ENCODE measurements around the gene TENM4.

The TENM4 gene

DNA sequence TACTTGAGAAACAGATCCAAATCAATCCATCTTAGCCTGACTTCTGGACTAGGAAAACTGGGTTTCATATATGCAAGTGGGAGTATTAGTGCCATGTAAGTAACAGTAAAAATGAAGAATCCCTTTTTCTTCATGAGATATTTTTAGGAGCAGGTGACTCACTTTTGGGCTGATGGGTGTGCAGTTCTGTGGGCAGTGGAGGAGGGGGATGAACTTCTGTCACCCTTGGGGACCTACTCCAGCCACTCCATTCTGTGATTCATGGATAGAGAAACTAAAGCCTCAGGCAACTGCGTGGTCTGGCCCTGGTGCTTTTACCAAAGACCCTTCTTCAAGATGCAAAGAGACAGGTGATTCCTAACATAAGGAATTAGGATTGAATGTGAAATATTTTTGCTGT, 657.5 kb downstream of the TENM4 start:
- no peak overlapping the region for H3K9ac ChIP-seq (ENCODE audit: insufficient read length)
- no peaks in the 10 kb centered on the region for H3K9me3 ChIP-seq (ENCODE audit: low read depth, low read length)
- H3K27ac ChIP-seq, result no peak overlapping the region
- no peak overlapping the region for H3K4me3 ChIP-seq
- TF ChIP-seq POLR2AphosphoS5 (IDR thresholded peaks at IDR 0.05; ENCODE audit: borderline replicate concordance, low read depth, low read length) (no peak), FOXP2 (optimal IDR thresholded peaks at IDR 0.05; ENCODE audit: control extremely low read depth, extremely low read length, insufficient read depth) (no peak), EZH2 (IDR thresholded peaks at IDR 0.05) (no peak)
- H3K36me3 ChIP-seq (ENCODE audit: insufficient read depth, low read length), result no peaks in the 10 kb centered on the region
- DNase-seq (ENCODE audit: low read depth, low spot score), result no peak

DNA sequence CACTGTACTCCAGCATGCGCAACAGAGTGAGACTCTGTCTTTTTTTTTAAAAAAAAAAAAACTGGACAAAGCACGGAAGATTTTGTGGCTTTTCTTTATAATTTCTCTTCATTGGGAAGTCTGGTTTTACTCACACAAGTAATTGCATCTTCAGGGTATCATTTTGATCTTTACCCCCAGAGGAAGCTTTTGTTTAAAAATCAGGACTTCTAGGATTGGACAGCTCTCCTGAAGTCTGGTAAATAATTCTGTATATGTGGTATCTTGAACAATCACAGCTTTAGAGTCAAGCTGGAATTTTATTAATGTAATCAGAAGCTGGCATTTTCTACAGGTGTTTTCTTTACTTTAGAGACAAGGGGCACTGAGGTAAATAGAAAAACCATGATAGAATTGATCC, 658.1 kb downstream of the TENM4 start:
- Histone ChIP-seq H3K9me3 (ENCODE audit: low read depth, low read length) (no peaks in the 10 kb centered on the region), H3K4me3 (no peak overlapping the region), H3K9ac (ENCODE audit: insufficient read length) (no peak overlapping the region), H3K36me3 (ENCODE audit: insufficient read depth, low read length) (no peaks in the 10 kb centered on the region), H3K27ac (no peak overlapping the region)
- TF ChIP-seq POLR2AphosphoS5 (IDR thresholded peaks at IDR 0.05; ENCODE audit: borderline replicate concordance, low read depth, low read length) (no peak), EZH2 (IDR thresholded peaks at IDR 0.05) (no peak), FOXP2 (optimal IDR thresholded peaks at IDR 0.05; ENCODE audit: control extremely low read depth, extremely low read length, insufficient read depth) (no peak)
- no peak for DNase-seq (ENCODE audit: low read depth, low spot score)

DNA sequence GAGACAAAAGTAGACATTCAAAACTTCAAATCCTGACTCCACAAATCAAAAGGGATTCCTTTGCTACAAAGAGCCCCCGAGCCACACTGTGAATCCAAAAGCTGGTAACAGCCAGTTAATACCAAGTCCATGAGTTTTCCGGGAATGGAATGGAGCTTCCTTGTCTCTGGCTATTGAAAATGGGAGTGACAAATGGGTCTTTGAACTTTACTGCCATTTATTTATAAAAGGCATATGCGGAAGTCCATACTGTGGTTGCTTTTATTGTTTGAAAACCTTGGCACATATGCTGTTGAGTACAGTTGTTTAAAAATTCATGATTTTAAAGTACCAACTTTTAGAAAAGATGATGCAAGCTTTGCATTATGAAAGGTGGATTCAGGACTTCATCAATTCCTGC, 659.9 kb downstream of the TENM4 start:
- TF ChIP-seq EZH2 (IDR thresholded peaks at IDR 0.05) (no peak), POLR2AphosphoS5 (IDR thresholded peaks at IDR 0.05; ENCODE audit: borderline replicate concordance, low read depth, low read length) (no peak), FOXP2 (optimal IDR thresholded peaks at IDR 0.05; ENCODE audit: control extremely low read depth, extremely low read length, insufficient read depth) (no peak)
- no peaks in the 10 kb centered on the region for H3K9me3 ChIP-seq (ENCODE audit: low read depth, low read length)
- H3K27ac ChIP-seq, result no peak overlapping the region
- no peak overlapping the region for H3K4me3 ChIP-seq
- H3K36me3 ChIP-seq (ENCODE audit: insufficient read depth, low read length), result no peaks in the 10 kb centered on the region
- no peak for DNase-seq (ENCODE audit: low read depth, low spot score)
- no peak overlapping the region for H3K9ac ChIP-seq (ENCODE audit: insufficient read length)

DNA sequence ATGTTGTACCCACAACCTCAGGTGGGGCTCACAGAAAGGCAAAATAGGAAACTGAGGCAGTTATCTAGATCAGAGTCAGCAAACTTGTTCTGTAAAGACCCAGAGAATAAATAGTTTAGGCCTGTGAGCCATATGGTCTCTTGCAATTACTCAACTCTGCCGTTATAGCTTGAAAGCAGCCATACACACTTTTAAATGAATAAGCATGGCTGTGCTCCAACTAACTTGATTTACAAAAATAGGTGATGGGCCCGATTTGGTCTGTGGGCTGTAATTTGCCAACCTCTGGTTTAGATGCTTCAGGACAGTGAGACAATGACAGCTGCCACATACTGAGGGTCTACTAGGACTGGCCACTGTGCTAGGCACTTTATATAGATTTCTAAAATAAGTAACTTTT, 667.3 kb downstream of the TENM4 start:
- no peaks in the 10 kb centered on the region for H3K9me3 ChIP-seq (ENCODE audit: low read depth, low read length)
- no peak overlapping the region for H3K27ac ChIP-seq
- no peak for DNase-seq (ENCODE audit: low read depth, low spot score)
- no peak overlapping the region for H3K4me3 ChIP-seq
- no peaks in the 10 kb centered on the region for H3K36me3 ChIP-seq (ENCODE audit: insufficient read depth, low read length)
- TF ChIP-seq EZH2 (IDR thresholded peaks at IDR 0.05) (no peak), POLR2AphosphoS5 (IDR thresholded peaks at IDR 0.05; ENCODE audit: borderline replicate concordance, low read depth, low read length) (no peak), FOXP2 (optimal IDR thresholded peaks at IDR 0.05; ENCODE audit: control extremely low read depth, extremely low read length, insufficient read depth) (no peak)
- no peak overlapping the region for H3K9ac ChIP-seq (ENCODE audit: insufficient read length)

DNA sequence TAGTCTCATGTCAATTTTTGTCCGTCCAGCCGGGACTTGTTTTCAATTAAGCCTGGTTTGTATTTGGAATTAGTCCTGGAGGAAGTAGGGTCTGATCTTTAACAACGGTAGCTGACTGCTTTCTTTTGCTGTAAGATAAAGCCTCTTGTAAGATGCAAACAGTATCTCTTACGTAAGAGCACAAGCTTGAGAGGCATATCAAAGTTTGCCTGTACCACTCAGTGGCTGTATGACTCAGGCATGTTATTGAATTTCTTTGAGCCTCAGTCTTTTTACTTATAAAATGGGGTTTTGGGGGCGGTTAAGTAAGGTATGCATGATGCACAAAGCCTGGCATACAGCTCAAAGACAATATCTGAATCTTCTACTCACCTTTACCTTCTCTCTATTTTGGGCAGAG, 667.8 kb downstream of the TENM4 start:
- H3K9me3 ChIP-seq (ENCODE audit: low read depth, low read length), result no peaks in the 10 kb centered on the region
- no peak overlapping the region for H3K9ac ChIP-seq (ENCODE audit: insufficient read length)
- TF ChIP-seq EZH2 (IDR thresholded peaks at IDR 0.05) (no peak), POLR2AphosphoS5 (IDR thresholded peaks at IDR 0.05; ENCODE audit: borderline replicate concordance, low read depth, low read length) (no peak), FOXP2 (optimal IDR thresholded peaks at IDR 0.05; ENCODE audit: control extremely low read depth, extremely low read length, insufficient read depth) (no peak)
- H3K36me3 ChIP-seq (ENCODE audit: insufficient read depth, low read length), result no peaks in the 10 kb centered on the region
- no peak for DNase-seq (ENCODE audit: low read depth, low spot score)
- no peak overlapping the region for H3K27ac ChIP-seq
- H3K4me3 ChIP-seq, result no peak overlapping the region

DNA sequence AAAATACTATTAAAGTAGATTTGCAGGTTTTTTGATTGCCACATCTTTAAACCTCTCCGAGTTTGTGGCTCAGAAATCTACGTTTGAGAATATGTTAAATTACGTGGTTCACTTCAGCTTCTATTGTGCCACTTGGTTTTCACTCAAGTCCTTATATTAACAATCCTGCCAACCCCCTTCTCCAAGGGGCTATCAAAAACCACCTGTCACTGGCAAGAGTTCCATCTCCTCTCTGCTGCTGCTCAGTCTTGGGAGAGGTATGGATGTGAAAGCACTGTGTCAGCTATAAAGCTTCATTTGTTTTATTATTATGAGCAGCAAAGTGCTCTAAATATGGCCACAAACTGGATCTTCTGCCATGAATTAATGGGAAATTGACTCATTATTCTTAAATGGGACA, 668.6 kb downstream of the TENM4 start:
- H3K27ac ChIP-seq, result no peak overlapping the region
- no peak overlapping the region for H3K4me3 ChIP-seq
- TF ChIP-seq FOXP2 (optimal IDR thresholded peaks at IDR 0.05; ENCODE audit: control extremely low read depth, extremely low read length, insufficient read depth) (no peak), EZH2 (IDR thresholded peaks at IDR 0.05) (no peak), POLR2AphosphoS5 (IDR thresholded peaks at IDR 0.05; ENCODE audit: borderline replicate concordance, low read depth, low read length) (no peak)
- no peaks in the 10 kb centered on the region for H3K9me3 ChIP-seq (ENCODE audit: low read depth, low read length)
- no peak overlapping the region for H3K9ac ChIP-seq (ENCODE audit: insufficient read length)
- DNase-seq (ENCODE audit: low read depth, low spot score), result no peak
- H3K36me3 ChIP-seq (ENCODE audit: insufficient read depth, low read length), result no peaks in the 10 kb centered on the region

DNA sequence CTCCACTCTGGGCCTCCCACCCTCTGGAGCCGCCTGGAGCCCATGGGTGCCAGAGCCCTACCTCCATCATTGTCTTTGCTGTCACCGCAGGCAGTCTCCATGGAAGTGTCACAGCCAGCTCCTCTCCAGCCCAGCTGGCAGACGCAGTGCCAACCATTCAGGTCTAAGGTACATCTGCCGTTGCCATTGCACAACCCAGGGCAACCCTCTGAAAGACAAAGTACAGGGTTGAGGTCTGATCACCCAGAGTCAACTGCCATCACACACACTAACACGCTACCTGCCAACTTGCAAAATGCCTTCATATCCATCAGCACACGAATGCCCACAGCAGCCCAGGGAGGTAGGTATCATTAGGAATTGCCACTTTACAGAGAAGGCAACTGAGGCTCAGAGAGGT, 669.9 kb downstream of the TENM4 start:
- no peak for TF ChIP-seq FOXP2 (optimal IDR thresholded peaks at IDR 0.05; ENCODE audit: control extremely low read depth, extremely low read length, insufficient read depth)
- Histone ChIP-seq H3K9me3 (ENCODE audit: low read depth, low read length) (no peaks in the 10 kb centered on the region), H3K9ac (ENCODE audit: insufficient read length) (no peak overlapping the region), H3K36me3 (ENCODE audit: insufficient read depth, low read length) (no peaks in the 10 kb centered on the region), H3K4me3 (no peak overlapping the region), H3K27ac (no peak overlapping the region)
- no peak for DNase-seq (ENCODE audit: low read depth, low spot score)

DNA sequence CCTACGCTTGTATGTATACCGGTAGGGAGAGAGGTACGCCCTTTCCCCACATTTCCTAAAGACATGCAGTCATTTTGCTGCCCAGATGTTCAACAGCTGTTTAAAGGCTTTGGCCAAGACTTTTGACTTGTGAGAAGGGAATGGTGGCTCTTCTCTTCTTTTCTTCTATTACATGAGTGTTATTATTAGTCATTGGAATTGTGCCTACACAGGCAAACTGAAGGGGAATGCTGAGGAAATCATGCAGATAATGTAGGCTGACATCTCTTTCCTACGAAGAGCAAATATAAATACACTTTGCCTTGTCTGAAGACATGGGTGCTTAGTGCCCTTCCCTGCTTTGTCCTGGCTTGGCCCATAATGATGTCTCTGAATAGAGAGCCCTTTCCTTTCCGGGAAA, 671.9 kb downstream of the TENM4 start:
- Histone ChIP-seq H3K27ac (no peak overlapping the region), H3K36me3 (ENCODE audit: insufficient read depth, low read length) (no peaks in the 10 kb centered on the region), H3K4me3 (no peak overlapping the region), H3K9ac (ENCODE audit: insufficient read length) (no peak overlapping the region), H3K9me3 (ENCODE audit: low read depth, low read length) (no peaks in the 10 kb centered on the region)
- TF ChIP-seq POLR2AphosphoS5 (IDR thresholded peaks at IDR 0.05; ENCODE audit: borderline replicate concordance, low read depth, low read length) (no peak), FOXP2 (optimal IDR thresholded peaks at IDR 0.05; ENCODE audit: control extremely low read depth, extremely low read length, insufficient read depth) (no peak), EZH2 (IDR thresholded peaks at IDR 0.05) (no peak)
- DNase-seq (ENCODE audit: low read depth, low spot score), result no peak

DNA sequence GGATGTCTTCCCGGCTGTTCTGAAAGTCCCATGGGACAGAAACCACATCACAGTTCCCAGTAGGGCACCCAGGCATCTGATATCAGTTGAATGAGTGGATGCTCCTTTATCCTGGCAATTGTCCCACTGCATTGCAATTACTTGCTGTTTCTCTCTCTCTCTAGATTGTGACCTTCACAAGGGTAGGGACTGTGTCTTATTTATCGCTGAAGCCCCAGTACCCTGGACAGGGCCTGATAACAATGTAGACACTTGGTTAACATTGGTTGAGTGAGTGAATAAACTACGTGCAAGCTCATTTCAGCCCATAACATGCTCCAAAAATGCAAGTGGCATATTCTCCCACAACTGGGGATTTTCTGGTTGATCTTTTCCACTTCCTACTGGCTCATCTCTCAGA, 672.5 kb downstream of the TENM4 start:
- no peak for DNase-seq (ENCODE audit: low read depth, low spot score)
- H3K27ac ChIP-seq, result no peak overlapping the region
- TF ChIP-seq EZH2 (IDR thresholded peaks at IDR 0.05) (no peak), FOXP2 (optimal IDR thresholded peaks at IDR 0.05; ENCODE audit: control extremely low read depth, extremely low read length, insufficient read depth) (no peak), POLR2AphosphoS5 (IDR thresholded peaks at IDR 0.05; ENCODE audit: borderline replicate concordance, low read depth, low read length) (no peak)
- H3K9me3 ChIP-seq (ENCODE audit: low read depth, low read length), result no peaks in the 10 kb centered on the region
- H3K9ac ChIP-seq (ENCODE audit: insufficient read length), result no peak overlapping the region
- no peak overlapping the region for H3K4me3 ChIP-seq
- no peaks in the 10 kb centered on the region for H3K36me3 ChIP-seq (ENCODE audit: insufficient read depth, low read length)
